ENCODE results near the gene GNAO1. TPM values are rescaled to one million over a fixed set of nuclear protein-coding genes. Genes with fewer than 3 reads are reported as not detected.

The GNAO1 gene
- total RNA-seq, 1 experiment from 2014 or later = not detected

DNA sequence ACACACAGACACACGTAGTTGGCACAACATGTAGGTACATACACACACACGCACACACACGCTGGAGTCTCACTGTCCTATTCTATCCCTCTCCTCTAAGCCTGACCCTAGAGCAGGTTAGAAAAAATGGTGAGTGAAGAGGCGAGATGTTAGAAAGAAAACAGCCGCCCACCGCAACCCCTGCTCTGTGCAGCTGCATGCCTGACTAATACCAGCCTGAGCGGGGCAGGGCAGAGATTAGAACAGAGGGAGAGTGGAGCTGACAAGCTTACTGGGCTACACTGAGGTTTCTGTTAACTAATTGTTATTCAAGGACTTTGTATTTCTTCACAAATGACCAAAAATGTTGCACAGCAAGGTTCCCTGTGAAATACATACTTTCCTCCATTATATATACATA lies 174.3 kb downstream of the GNAO1 start:
- H3K79me2 ChIP-seq (ENCODE audit: low read length) = peaks cover 4% of the 10 kb centered on the region; the same call in 1 of the 2 replicates
- ChIA-PET CTCF (no interaction called here), POLR2A (ENCODE audit: unreplicated experiment) (no interaction called here)
- no peaks in the 10 kb centered on the region for H3K27me3 ChIP-seq (ENCODE audit: low read length)
- H3K27ac ChIP-seq (ENCODE audit: low read length) = no peak overlapping the region
- DNase-seq (no peak), ATAC-seq (no peak)
- no peak overlapping the region for H2AFZ ChIP-seq (ENCODE audit: low read length)
- H3K9ac ChIP-seq (ENCODE audit: low read length) = no peak overlapping the region
- TF ChIP-seq CTCF (conservative IDR thresholded peaks at IDR 0.05; ENCODE audit: low read depth, low read length) (no peak), EZH2 (IDR thresholded peaks at IDR 0.05; ENCODE audit: low read length, unreplicated experiment) (no peak), EZH2phosphoT487 (IDR thresholded peaks at IDR 0.05; ENCODE audit: borderline replicate concordance, low read length) (no peak)
- H3K9me2 ChIP-seq (replicated peaks; ENCODE audit: low read length) = no peaks in the 10 kb centered on the region
- H3K4me2 ChIP-seq (ENCODE audit: low read length) = no peak overlapping the region
- no peaks in the 10 kb centered on the region for H4K20me1 ChIP-seq (ENCODE audit: low read length)
- H3F3A ChIP-seq (ENCODE audit: low read length, unreplicated experiment) = no peaks in the 10 kb centered on the region
- intact Hi-C loops (cut with micrococcal nuclease) = no loop called here
- H3K4me1 ChIP-seq (ENCODE audit: insufficient read depth, low read length) = peaks cover 6% of the 10 kb centered on the region
- no peak overlapping the region for H3K4me3 ChIP-seq (ENCODE audit: low read length)
- no peaks in the 10 kb centered on the region; the same call in none of the 2 replicates for H3K36me3 ChIP-seq (ENCODE audit: low read depth, low read length)
- BruUV-seq (replicated peaks) = no TSS peak
- no peaks in the 10 kb centered on the region for H3K9me3 ChIP-seq (ENCODE audit: low read length)

DNA sequence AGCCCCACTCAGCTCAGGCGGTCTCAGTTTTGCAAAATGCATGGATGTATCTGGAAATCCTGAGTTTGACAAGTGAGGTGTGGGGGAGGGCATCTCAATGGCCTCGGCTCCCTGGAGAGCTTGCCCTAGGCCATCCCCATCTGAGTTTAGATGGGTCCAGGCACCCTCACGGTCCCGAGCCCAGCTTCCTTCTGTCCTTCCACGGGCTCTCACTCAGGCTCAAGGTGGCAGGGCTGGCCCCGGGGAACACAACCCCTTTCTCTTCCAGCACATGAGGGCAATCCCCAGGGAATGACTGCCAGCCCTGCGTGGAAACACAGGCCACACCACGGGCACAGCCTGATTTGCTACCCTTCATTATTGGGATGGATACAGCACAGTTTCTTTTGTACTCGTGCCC lies 175.7 kb downstream of the GNAO1 start:
- Histone ChIP-seq H3K27me3 (ENCODE audit: low read length) (no peaks in the 10 kb centered on the region), H3F3A (ENCODE audit: low read length, unreplicated experiment) (no peaks in the 10 kb centered on the region), H3K27ac (ENCODE audit: low read length) (no peak overlapping the region), H3K9me2 (replicated peaks; ENCODE audit: low read length) (no peaks in the 10 kb centered on the region), H3K9me3 (ENCODE audit: low read length) (no peaks in the 10 kb centered on the region), H3K79me2 (ENCODE audit: low read length) (peaks cover 4% of the 10 kb centered on the region; the same call in 1 of the 2 replicates), H3K9ac (ENCODE audit: low read length) (no peak overlapping the region), H3K4me2 (ENCODE audit: low read length) (no peak overlapping the region), H4K20me1 (ENCODE audit: low read length) (no peaks in the 10 kb centered on the region), H3K36me3 (ENCODE audit: low read depth, low read length) (no peaks in the 10 kb centered on the region; the same call in none of the 2 replicates), H3K4me1 (ENCODE audit: insufficient read depth, low read length) (peaks cover 19% of the 10 kb centered on the region), H2AFZ (ENCODE audit: low read length) (no peak overlapping the region), H3K4me3 (ENCODE audit: low read length) (no peak overlapping the region)
- ATAC-seq = no peak
- BruUV-seq (replicated peaks) = no TSS peak
- no peak for DNase-seq
- CTCF ChIA-PET = no interaction called here
- TF ChIP-seq EZH2 (IDR thresholded peaks at IDR 0.05; ENCODE audit: low read length, unreplicated experiment) (no peak), CTCF (conservative IDR thresholded peaks at IDR 0.05; ENCODE audit: low read depth, low read length) (no peak)
- POLR2A ChIA-PET (ENCODE audit: unreplicated experiment) = no interaction called here
- intact Hi-C loops (cut with micrococcal nuclease) = no loop called here

- no peaks in the 10 kb centered on the region for H3K27me3 ChIP-seq (ENCODE audit: low read length)
- H3F3A ChIP-seq (ENCODE audit: low read length, unreplicated experiment) = no peaks in the 10 kb centered on the region
- BruUV-seq (replicated peaks) = no TSS peak
- H4K20me1 ChIP-seq (ENCODE audit: low read length) = no peaks in the 10 kb centered on the region
- intact Hi-C loops (cut with micrococcal nuclease) = no loop called here
- H2AFZ ChIP-seq (ENCODE audit: low read length) = no peak overlapping the region
- peaks cover 25% of the 10 kb centered on the region for H3K4me1 ChIP-seq (ENCODE audit: insufficient read depth, low read length)
- POLR2A ChIA-PET (ENCODE audit: unreplicated experiment) = no interaction called here
- TF ChIP-seq CTCF (conservative IDR thresholded peaks at IDR 0.05; ENCODE audit: low read depth, low read length) (no peak), EZH2 (IDR thresholded peaks at IDR 0.05; ENCODE audit: low read length, unreplicated experiment) (no peak), EZH2phosphoT487 (IDR thresholded peaks at IDR 0.05; ENCODE audit: borderline replicate concordance, low read length) (no peak)
- ATAC-seq (no peak), DNase-seq (no peak)
- peaks cover 4% of the 10 kb centered on the region; the same call in 1 of the 2 replicates for H3K79me2 ChIP-seq (ENCODE audit: low read length)
- H3K9me3 ChIP-seq (ENCODE audit: low read length) = no peaks in the 10 kb centered on the region
- no peak overlapping the region for H3K27ac ChIP-seq (ENCODE audit: low read length)
- CTCF ChIA-PET = no interaction called here
- no peak overlapping the region for H3K4me2 ChIP-seq (ENCODE audit: low read length)
- H3K36me3 ChIP-seq (ENCODE audit: low read depth, low read length) = no peaks in the 10 kb centered on the region; the same call in none of the 2 replicates
- H3K4me3 ChIP-seq (ENCODE audit: low read length) = no peak overlapping the region
- no peaks in the 10 kb centered on the region for H3K9me2 ChIP-seq (replicated peaks; ENCODE audit: low read length)
- no peak overlapping the region for H3K9ac ChIP-seq (ENCODE audit: low read length)
Observed at GRCh38 chr16:56367764-56368163, 176.5 kb downstream of the GNAO1 start.

Measured in PC-3 (cell line).